GM12873 (cell line): ENCODE results near the gene WDR46.
A peak's percentile ranks its signal among the peaks of the same experiment; 100 is the strongest.

ENCODE experiments used
- TF ChIP-seq, protein P1 (sequence below): IDR thresholded peaks from 2 replicates; pipeline ENCODE4 v1.5.1; 2012; ENCODE audit warnings: low read depth, mild to moderate bottlenecking, moderate library complexity, low read length, control low read depth; ENCODE audit not compliant: insufficient read depth; ENCODE audit errors: missing control alignments

Gene WDR46

DNA sequence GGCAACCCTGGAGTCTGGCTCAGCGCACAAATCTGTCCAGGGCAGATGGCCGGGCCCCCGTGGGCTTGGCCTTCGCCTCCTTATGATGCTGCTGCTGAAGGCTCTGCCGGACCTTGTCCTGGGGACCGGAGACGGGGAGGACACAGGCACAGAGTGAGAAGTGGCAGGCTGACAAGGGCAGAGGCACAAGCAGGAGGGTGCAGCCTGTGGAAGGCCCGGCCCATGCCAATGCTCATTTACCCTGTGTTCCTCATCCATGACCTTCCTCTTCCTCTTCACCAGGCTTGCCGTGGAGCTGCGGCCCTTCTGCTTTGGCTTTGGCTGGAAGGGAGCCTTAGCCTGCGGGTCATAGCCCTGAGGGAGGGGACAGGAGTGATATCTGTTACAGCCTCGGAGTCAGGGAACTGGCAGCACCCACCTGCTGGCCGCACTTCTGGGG is 9.8 kb downstream of the WDR46 start:
- TF ChIP-seq, protein P1, sequence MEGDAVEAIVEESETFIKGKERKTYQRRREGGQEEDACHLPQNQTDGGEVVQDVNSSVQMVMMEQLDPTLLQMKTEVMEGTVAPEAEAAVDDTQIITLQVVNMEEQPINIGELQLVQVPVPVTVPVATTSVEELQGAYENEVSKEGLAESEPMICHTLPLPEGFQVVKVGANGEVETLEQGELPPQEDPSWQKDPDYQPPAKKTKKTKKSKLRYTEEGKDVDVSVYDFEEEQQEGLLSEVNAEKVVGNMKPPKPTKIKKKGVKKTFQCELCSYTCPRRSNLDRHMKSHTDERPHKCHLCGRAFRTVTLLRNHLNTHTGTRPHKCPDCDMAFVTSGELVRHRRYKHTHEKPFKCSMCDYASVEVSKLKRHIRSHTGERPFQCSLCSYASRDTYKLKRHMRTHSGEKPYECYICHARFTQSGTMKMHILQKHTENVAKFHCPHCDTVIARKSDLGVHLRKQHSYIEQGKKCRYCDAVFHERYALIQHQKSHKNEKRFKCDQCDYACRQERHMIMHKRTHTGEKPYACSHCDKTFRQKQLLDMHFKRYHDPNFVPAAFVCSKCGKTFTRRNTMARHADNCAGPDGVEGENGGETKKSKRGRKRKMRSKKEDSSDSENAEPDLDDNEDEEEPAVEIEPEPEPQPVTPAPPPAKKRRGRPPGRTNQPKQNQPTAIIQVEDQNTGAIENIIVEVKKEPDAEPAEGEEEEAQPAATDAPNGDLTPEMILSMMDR = no peak

DNA sequence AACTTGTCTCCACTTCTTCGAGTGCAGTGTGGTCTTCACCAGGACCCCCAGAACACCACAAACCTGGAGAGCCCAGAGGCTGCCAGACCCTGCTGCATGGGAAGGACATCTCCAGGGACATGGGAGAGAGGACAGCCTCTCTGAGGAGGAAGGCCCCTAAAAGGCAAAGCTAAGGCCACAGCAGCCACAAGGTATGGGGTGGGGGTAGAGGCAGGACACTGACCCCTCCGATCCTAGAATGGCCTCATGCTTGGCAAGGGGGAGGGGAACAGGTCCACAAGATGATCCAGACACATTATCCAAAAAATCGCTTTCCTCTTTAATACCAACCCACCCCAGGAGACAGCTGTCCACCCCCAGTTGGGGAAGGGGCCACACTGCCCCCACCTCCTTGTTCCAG is 10.2 kb downstream of the WDR46 start:
- TF ChIP-seq, protein P1 = no peak

DNA sequence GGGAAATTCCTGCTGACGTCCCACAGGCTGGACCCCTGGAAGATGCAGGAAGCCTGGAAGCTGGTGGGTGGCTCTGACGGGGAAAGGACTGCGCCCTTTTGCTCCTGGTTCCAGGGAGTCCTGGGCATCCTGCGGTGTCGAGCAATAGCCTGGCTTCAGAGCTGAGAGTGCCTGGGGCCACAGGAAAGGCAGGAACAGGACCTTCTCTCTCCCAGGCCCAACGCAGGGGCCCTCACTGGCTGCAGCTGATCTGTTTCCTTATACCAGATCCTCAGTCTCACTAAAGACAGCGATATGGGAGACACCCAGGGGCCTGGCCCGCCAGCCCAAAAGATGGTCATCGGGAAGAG is 10.7 kb downstream of the WDR46 start:
- TF ChIP-seq, protein P1 = no peak

DNA sequence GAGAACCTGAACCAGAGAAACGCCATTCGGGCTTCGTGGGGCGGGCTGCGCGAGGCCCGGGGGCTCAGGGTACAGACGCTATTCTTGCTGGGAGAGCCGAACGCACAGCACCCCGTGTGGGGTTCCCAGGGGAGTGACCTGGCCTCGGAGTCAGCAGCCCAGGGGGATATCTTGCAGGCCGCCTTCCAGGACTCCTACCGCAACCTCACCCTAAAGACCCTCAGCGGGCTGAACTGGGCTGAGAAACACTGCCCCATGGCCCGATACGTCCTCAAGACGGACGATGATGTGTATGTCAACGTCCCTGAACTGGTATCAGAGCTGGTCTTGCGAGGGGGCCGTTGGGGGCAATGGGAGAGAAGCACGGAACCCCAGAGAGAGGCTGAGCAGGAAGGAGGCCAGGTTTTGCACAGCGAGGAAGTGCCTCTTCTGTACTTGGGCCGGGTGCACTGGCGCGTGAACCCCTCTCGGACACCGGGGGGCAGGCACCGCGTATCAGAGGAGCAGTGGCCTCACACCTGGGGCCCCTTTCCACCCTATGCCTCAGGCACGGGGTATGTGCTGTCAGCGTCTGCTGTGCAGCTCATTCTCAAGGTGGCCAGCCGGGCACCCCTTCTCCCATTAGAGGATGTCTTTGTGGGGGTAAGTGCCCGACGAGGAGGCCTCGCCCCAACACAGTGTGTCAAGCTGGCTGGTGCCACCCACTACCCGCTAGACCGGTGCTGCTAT is 11.2 kb downstream of the WDR46 start:
- TF ChIP-seq, protein P1 = no peak

DNA sequence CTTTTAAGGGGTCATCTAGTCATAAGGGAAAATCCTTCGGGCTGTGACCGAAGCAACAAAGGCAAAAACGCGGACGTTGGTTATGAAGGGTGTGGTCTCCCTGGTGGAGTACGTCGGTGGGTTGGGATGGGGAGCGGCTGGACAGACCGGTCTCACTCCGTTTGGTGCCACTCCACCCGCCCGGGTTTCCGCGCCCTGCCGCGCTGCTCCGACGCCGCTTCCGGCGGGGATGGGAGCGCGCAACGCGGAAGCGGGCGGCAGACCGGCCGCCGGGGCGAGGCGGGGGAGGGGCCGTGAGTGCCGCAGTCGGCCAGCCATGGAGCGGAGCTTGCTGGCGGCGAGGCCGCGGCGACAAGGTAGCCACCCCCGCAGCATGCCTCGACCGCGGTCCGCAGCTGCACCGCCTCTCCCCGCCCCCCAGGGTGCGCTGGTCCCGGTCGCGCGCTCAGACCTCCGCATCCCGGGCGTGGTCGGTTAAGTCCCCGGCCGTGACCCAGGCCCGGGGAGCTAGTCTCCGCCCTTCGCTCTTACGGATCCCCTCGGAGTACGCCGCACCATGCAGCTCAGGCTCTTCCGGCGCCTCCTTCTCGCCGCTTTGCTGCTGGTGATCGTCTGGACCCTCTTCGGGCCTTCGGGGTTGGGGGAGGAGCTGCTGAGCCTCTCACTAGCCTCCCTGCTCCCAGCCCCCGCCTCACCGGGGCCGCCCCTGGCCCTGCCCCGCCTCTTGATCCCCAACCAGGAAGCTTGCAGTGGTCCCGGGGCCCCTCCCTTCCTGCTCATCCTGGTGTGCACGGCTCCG is 12.0 kb downstream of the WDR46 start, which contains the start of gene B3GALT4:
B3GALT4 (plus strand) TSS at position 260 of the 799 bp plus-strand sequence; CDS start at position 557, 297 bp downstream.
- TF ChIP-seq, protein P1 = peak; percentile 58

DNA sequence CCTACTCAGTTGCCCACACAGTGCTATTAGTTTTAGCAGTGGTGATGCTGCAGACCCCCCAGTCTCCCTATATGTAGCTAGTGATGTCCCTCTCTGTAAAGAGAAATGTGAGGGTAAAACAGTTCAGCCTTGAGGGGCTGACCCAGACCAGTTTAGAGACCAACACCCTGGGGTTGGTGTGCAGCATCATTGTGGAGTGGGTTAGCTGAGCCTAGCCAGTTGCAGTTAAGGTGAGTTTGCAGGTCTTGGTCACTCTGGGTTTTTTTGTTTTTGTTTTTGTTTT is 12.5 kb downstream of the WDR46 start:
- TF ChIP-seq, protein P1 = no peak
